Anterior cingulate cortex (tissue), 58 donors: ENCODE results near the gene ITK.

Source experiments
- DNase-seq, 58 donors: peaks; one replicate each; lab custom pipeline; 2025; lab: John Stamatoyannopoulos, UW

Gene ITK

GRCh38 chr5:157294407-157295091 is 113.9 kb downstream of the ITK start:
- DNase-seq: no peak

DNA sequence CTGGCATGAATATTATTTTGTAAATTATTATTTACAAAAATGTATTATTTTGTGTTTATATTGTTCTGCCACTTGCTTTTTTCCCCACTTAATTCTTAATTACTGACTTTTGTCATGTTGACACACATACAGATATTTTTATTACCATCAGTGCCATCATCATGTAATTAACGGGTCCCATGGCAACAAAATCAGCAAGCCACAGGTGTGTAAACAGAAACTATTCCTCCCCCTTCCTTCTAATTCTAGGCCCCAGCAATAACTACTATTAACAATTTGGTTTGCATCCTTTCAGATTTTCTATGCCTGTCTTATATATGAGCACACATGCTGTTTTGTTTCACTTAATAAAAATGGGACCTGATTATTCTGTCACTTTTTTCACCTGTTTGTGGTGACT is 114.6 kb downstream of the ITK start:
- DNase-seq: no peak

- no peak for DNase-seq
Observed at GRCh38 chr5:157300564-157300963, 119.9 kb downstream of the ITK start.

DNA sequence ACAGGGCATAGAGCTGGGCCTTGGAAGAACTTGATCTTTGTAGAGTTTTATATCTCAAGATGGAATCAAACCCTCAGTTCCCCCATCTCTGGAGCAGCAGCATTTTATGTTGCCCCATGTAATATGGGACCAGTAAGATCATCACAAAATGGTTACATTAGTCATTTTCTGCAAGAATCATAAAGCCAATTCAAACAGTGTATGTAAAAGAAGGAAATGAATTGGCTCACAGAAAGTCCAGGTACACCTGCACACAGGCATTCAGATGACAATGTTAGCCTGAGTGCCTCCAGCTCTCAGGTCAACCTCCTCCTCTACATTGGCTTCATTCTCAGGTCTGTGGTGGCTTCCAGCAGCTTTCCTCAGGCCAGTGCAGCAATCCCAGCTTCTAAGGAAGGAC is 120.4 kb downstream of the ITK start:
- no peak for DNase-seq

DNA sequence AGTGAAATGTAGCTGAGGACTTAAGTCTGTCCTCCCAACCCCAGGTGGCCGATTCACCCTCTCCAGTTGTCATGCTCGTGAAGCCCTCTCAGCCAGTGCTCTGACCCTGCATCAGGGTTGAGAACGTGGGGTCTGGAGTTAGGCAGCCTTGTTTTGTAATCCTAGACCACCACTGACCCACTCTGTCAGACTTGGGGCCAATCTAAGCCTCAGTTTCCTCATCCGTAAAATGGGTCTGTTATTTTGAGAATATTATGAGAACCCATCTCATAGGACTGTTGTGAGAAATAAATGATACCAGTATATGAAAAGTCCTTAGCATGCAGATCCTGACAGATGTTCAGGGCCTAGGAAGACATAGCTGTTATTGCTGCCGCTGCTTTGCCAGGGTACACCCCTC is 122.4 kb downstream of the ITK start:
- DNase-seq: no peak

GRCh38 chr5:157303667-157304327 is 123.2 kb downstream of the ITK start:
- no peak for DNase-seq
